HFF-Myc (cell line): ENCODE results near the gene PHGDH.

Experiments
- DNase-seq: peaks from one replicate; pipeline ENCODE4 v3.0.0-alpha.2; 2011; ENCODE audit warnings: low read depth; ENCODE audit errors: extremely low read depth
- H3K4me3 ChIP-seq: replicated peaks from 2 replicates; pipeline ENCODE4 v1.5.1; 2011; ENCODE audit warnings: low read depth, mild to moderate bottlenecking, control low read depth, low read length
- CTCF ChIP-seq: IDR thresholded peaks from 2 replicates; pipeline ENCODE4 v1.5.1; 2012; ENCODE audit warnings: mild to moderate bottlenecking, low read depth, low read length, control low read depth; ENCODE audit errors: missing control alignments

Gene PHGDH

GRCh38 chr1:119745034-119745433, 33.3 kb downstream of the PHGDH start:
- no peak for DNase-seq
- no peak overlapping the region for H3K4me3 ChIP-seq
- TF ChIP-seq CTCF, result no peak

GRCh38 chr1:119747451-119747850, 35.7 kb downstream of the PHGDH start:
- no peak for DNase-seq
- TF ChIP-seq CTCF, result no peak
- no peak overlapping the region for H3K4me3 ChIP-seq

- no peak overlapping the region for H3K4me3 ChIP-seq
- DNase-seq, result no peak
- TF ChIP-seq CTCF, result no peak
Measured at GRCh38 chr1:119748040-119748439, 36.3 kb downstream of the PHGDH start.

GRCh38 chr1:119752592-119752991, 40.9 kb downstream of the PHGDH start:
- TF ChIP-seq CTCF, result no peak
- DNase-seq, result no peak
- no peak overlapping the region for H3K4me3 ChIP-seq

GRCh38 chr1:119758584-119758983, 46.9 kb downstream of the PHGDH start:
- DNase-seq, result no peak
- TF ChIP-seq CTCF, result no peak
- H3K4me3 ChIP-seq, result no peak overlapping the region

- no peak for DNase-seq
- no peak for TF ChIP-seq CTCF
- no peak overlapping the region for H3K4me3 ChIP-seq
Measured at GRCh38 chr1:119762409-119762808, 50.7 kb downstream of the PHGDH start.

GRCh38 chr1:119762953-119763352, 51.2 kb downstream of the PHGDH start:
- no peak overlapping the region for H3K4me3 ChIP-seq
- no peak for DNase-seq
- no peak for TF ChIP-seq CTCF
